Measurements from ENCODE around the gene EGFL7. TPM values are rescaled to one million over a fixed set of nuclear protein-coding genes. Genes with fewer than 3 reads are reported as not detected.

EGFL7 gene
- total RNA-seq, 1 experiment from 2014 or later = 38.0 TPM

DNA sequence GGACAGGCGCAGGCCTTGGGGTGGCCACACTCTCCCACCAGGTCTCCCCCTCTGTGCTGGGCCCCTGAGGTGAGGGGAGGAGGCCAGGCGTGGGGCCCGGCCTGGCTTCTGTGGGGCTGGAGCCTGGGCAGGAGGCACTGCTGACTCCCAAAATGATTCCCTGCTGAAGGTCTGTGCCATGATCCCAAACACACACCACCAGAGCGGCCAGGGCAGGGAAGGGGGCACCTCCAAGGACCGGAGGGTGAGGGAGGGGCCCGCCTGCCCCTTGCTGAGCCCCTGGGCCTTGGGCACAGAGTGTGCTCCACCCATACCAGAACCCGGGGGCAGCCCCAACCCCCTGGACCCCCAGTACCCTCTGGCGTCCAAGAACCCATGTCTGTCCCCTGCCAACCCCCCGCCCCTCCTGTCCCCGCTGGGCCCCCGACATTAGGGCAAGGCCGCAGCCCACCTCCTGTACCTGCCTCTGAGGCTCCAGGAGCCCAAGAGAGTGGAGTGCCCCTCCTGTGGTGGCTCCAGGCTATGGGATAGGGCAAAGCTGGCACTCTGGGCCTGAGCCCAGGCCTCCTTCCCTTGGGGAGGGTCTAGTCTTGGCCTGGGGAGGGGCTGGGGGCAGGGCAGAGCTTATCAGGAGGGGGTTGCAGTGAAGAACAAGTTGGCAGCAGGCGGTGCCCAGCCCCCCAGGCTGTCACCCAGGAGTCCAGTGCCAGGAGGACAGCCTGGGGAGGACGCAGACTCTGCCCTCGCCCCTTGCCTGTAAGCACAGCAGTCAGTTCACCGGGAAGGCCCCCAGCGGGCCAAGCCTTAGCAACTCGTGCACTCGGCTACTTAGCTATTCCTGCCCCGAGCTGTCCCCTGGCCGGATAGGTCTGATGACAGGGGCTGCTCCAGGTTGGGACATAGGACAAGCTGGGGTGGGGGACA, 2.6 kb upstream of the EGFL7 start:
- H3T11ph ChIP-seq (ENCODE audit: low read length) = no peak overlapping the region
- no peak overlapping the region for H3K4me2 ChIP-seq (ENCODE audit: insufficient read depth, insufficient read length, low read length)
- Mint-ChIP-seq H3K9me3 (no peaks in the 10 kb centered on the region), H3K4me3 (no peak overlapping the region), H3K27ac (no peak overlapping the region), H3K4me1 (peaks cover 0 to 2% of the 10 kb centered on the region in 2 experiments; a peak in 1 of 4 replicates), H3K36me3 (ENCODE audit: insufficient read depth in 1 of 3, low read depth in 3 of 3) (no peaks in the 10 kb centered on the region), H3K27me3 (ENCODE audit: low read depth) (peaks cover 6% of the 10 kb centered on the region; the same call in 1 of the 2 replicates)
- H2BK12ac ChIP-seq (ENCODE audit: insufficient read length, low read depth, low read length) = no peak overlapping the region
- no peak overlapping the region for H2BK20ac ChIP-seq (ENCODE audit: low read depth, low read length, poor library complexity, severe bottlenecking)
- no peak overlapping the region for H2AFZ ChIP-seq (ENCODE audit: low read length)
- no peak overlapping the region for H3K27ac ChIP-seq (ENCODE audit: insufficient read length, low read depth, low read length)
- no peak overlapping the region for H3K9ac ChIP-seq (ENCODE audit: extremely low read depth, insufficient read length, low read length)
- H3K23ac ChIP-seq (ENCODE audit: insufficient read length, low read depth, low read length) = no peak overlapping the region
- H3K4ac ChIP-seq (ENCODE audit: low read depth, low read length) = no peak overlapping the region
- no peak overlapping the region for H2BK15ac ChIP-seq (ENCODE audit: low read depth, low read length)
- no peaks in the 10 kb centered on the region for H3K79me1 ChIP-seq (ENCODE audit: insufficient read depth, low read depth, low read length, poor library complexity, severe bottlenecking)
- H3K14ac ChIP-seq (ENCODE audit: insufficient read depth, low read length) = no peak overlapping the region
- no peak overlapping the region for H2BK120ac ChIP-seq (ENCODE audit: low read depth, low read length, poor library complexity, severe bottlenecking)
- WGBS (ENCODE audit: extremely low coverage, insufficient read length, low lambda C conversion rate) = no CpG with 5 or more reads among the region's 21 CpGs
- TF ChIP-seq, protein P1, sequence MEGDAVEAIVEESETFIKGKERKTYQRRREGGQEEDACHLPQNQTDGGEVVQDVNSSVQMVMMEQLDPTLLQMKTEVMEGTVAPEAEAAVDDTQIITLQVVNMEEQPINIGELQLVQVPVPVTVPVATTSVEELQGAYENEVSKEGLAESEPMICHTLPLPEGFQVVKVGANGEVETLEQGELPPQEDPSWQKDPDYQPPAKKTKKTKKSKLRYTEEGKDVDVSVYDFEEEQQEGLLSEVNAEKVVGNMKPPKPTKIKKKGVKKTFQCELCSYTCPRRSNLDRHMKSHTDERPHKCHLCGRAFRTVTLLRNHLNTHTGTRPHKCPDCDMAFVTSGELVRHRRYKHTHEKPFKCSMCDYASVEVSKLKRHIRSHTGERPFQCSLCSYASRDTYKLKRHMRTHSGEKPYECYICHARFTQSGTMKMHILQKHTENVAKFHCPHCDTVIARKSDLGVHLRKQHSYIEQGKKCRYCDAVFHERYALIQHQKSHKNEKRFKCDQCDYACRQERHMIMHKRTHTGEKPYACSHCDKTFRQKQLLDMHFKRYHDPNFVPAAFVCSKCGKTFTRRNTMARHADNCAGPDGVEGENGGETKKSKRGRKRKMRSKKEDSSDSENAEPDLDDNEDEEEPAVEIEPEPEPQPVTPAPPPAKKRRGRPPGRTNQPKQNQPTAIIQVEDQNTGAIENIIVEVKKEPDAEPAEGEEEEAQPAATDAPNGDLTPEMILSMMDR (conservative IDR thresholded peaks at IDR 0.05) = no peak
- no peak overlapping the region for H3K56ac ChIP-seq (ENCODE audit: insufficient read length, low read depth, low read length)
- H3K9me3 ChIP-seq (ENCODE audit: control insufficient read depth, low read depth, low read length) = no peaks in the 10 kb centered on the region
- no peak overlapping the region for H4K8ac ChIP-seq (replicated peaks; ENCODE audit: insufficient read length, low read depth, low read length)
- H4K91ac ChIP-seq (ENCODE audit: insufficient read length, low read depth, low read length) = no peak overlapping the region
- no peak overlapping the region for H4K5ac ChIP-seq (ENCODE audit: insufficient read length, low read depth, low read length)
- H3K79me2 ChIP-seq (ENCODE audit: insufficient read depth, low read length) = no peaks in the 10 kb centered on the region
- no peak for DNase-seq
- no peaks in the 10 kb centered on the region for H3K27me3 ChIP-seq (ENCODE audit: insufficient read depth, low read length)
- H3K18ac ChIP-seq (ENCODE audit: insufficient read length, low read depth, low read length) = no peak overlapping the region
- H3K4me1 ChIP-seq (ENCODE audit: insufficient read depth, low read length) = no peaks in the 10 kb centered on the region
- no peak overlapping the region for H2BK5ac ChIP-seq (ENCODE audit: insufficient read length, low read length)
- H2AK5ac ChIP-seq (ENCODE audit: insufficient read length, low read length) = no peak overlapping the region
- no peaks in the 10 kb centered on the region for H3K23me2 ChIP-seq (ENCODE audit: insufficient read length, low read depth, low read length, poor library complexity, severe bottlenecking)
- no peaks in the 10 kb centered on the region for H4K20me1 ChIP-seq (ENCODE audit: control insufficient read depth, insufficient read depth, insufficient read length)

All from H9 (cell line).